HG03196 (cell line): ENCODE results near the gene ZBTB40.

Experiments used
- ATAC-seq: cut with Tn5 transposase; IDR thresholded peaks from one replicate; pipeline ENCODE4 v1.9.1; 2021; ENCODE audit not compliant: unreplicated experiment

The ZBTB40 gene

DNA sequence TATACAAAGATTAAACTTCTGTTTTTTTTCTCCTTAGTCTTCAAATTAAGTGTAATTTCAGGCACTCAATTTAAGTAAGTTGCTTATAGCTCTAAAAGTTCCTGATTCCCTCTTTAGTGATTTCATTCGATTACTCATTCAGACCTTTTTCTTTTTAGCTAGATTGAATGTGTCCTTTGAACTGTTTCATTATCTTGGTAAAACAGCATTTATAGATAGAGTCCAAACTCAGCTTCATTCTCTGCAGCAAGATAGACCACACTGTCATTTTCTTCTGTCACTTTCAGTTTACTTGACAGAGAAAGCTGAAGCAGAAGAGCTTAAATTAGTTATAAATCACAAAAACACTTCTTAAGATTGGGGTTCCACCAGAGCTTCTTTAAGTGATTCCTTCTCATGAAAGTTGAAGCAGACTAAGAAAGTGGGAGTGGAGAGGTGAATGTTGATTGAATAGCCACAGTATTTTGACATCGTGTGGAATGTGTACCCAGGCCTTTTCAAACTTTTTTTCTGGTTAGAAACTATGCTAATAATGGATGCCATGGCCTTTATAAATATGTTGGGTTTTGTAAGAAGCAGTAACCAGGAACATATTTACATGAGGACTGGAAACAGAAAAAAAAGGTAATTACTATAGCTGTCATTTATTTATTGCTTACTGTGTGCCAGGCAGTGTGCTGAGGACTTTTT lies 52.2 kb downstream of the ZBTB40 start:
- ATAC-seq: no peak

DNA sequence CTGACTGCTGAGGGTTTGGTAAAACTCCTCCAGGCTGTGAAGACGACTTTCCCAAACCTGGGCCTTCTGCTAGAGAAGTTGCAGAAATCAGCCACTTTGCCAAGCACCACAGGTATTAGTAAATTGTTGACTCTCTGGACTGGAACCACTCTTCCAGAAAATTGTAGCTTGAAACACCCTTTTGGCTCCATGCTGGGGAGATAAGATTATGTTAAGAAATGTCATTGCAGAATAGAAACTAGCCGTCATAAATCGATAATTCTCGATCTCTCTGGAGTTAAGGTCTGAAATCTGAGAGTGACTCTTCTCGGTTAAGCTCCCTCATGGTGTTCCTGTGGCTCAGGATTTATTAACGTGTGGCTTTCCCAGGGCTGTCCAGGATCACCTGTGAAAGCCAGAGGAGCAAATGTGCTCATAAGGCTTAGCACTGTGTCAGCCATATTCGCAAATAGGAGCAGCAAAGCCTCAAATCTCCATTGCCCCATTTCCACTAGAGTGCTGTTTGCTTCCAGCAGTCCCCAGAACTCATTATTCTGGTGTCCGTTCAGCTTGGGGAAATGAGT lies 54.6 kb downstream of the ZBTB40 start:
- ATAC-seq: no peak

DNA sequence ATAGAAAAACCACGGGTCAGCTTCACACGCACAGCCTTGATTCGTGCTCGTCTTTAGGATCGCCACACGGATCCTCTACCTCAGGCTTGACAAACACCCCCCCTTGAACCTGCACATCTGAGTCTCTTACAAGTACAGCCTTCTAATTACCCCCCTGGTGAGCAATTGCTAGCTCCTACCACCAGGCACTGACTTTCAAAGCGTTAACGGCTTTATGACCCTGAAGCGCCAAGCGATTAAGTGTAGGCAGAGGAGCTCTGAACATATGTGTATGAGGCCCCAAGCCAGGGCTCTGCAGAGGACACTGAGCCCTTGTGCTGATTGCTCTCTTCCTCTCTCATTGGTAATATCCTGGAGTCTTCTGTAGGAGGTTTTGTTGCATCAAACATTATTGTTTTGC lies 55.9 kb downstream of the ZBTB40 start:
- no peak for ATAC-seq

DNA sequence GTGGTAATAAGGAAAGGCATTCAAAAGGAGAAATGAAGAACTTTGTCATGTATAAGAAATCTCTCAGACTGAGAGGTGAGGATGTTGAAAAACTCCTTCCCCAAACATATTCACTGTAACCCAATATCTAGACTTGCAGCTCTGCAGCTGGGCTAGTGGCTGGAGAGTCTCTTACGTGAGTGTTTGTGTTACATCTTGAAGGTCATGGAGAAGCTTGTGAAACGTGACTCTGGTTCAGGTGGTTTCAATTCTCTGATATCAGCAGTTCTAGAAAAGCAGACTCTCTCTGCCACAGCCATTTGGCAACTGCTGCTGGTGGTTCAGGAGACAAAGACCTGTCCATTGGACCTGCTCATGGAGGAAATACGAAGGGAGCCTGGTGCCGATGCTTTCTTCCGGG lies 56.7 kb downstream of the ZBTB40 start:
- no peak for ATAC-seq

DNA sequence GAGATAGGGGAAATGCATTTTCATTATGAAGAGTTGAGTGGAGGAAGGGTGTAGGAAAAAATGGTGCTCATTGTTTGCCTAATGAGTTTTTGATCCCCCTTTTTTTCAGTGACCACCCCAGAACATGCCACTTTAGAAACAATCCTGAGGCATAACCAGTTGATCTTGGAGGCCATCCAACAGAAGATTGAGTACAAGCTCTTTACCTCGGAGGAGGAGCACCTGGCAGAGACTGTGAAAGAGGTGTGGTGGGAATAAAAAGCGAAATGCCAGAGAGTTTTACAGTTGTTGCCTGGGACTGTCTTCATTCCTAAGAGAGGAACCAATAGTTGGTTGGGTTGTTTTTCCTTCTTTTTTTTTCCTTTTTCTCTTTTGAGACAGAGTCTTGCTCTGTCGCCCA lies 57.3 kb downstream of the ZBTB40 start:
- no peak for ATAC-seq

DNA sequence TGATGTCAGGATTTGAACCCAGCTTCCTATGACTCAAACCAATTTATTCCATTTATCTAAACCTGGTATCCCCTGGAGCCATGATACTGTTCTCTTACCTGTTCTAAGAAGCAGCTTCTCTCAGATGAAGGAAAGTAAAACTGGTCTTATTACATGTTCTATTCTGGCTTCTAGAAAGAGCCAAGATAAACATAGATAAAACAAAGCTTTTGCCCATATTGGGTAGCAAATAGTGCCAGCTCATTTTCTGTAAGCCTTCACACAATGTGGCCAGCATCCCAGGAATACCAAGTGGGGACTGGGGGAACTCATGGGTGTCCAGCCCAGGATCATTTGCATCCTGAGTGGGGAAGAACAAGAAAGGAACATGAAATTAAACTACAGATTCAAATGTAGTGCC lies 58.2 kb downstream of the ZBTB40 start:
- no peak for ATAC-seq

DNA sequence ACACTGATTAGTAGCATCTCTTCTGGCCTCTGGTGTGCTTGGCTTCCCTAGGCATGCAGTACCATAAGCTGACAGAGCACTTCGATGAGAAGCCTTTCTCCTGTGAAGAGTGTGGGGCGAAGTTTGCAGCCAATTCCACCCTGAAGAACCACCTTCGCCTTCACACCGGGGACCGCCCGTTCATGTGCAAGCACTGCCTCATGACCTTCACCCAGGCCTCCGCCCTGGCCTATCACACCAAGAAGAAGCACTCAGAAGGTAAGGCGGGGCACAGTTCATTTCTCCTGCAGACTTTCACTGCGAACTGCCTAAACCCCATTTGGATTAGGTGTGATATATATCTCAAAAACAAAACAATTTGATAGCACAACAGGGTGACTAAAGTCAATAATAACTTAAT lies 61.2 kb downstream of the ZBTB40 start:
- no peak for ATAC-seq

DNA sequence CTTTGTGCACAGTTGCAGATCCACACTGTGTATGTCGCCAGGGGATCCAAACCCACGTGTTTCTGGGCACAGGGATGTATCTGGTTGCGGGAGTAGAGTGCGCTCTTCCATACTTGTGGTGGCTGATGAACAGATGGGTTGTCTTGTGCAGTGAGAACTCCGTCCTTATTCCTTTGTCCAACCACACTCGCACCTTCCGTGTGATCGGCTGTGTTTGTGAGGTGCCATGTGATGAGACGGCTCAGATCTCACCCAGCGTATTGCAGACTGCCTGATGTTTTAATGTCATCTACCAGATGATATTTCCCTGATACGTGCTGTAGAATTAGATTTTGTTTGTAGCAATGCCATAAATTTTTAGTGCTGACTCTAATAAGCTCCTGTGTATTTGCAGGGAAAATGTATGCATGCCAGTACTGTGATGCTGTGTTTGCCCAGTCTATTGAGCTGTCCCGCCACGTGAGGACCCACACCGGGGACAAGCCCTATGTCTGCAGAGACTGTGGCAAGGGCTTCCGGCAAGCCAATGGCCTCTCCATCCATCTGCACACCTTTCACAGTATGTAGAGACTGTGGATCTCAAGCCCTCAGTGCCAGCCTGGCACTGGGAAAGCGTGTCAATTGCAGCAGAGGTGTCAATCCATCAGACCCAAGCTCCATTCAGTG lies 65.4 kb downstream of the ZBTB40 start:
- ATAC-seq: no peak

DNA sequence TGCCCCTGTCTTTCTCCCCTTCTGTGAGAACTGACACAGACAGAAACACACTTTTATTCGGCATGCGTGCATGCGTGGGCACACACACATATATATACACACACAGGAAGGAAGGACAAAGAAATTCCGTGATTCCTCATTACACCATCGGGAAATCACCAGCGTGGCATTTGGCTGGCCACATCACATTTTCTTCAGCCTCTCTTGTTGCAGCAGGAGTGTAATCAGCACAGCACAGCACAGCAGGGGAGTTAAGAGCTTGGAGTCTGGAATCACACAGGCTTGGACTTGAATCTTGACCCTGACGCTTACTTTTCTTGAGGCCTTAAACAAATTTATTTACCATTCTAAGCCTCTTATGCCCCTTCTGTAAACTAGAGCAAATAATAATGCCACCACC lies 66.3 kb downstream of the ZBTB40 start:
- no peak for ATAC-seq

DNA sequence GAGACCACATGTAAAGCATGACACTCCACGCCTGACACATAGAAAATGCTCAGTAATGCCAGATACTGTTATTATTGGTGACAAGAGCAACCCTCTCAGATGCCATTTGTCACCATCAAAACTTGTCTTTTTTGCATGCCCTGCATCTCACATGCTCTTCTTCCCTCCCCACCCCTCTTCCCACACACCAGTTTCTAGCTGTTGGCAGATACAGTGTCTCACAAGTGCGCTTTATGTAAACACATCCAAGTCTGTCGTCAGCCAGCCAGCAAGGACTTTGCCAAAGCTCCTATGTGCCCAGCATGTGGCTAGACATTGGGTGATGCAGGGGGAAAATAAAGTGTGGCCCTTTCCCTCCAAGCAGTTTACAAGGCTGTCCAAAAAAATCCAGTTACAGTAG lies 66.7 kb downstream of the ZBTB40 start:
- no peak for ATAC-seq

DNA sequence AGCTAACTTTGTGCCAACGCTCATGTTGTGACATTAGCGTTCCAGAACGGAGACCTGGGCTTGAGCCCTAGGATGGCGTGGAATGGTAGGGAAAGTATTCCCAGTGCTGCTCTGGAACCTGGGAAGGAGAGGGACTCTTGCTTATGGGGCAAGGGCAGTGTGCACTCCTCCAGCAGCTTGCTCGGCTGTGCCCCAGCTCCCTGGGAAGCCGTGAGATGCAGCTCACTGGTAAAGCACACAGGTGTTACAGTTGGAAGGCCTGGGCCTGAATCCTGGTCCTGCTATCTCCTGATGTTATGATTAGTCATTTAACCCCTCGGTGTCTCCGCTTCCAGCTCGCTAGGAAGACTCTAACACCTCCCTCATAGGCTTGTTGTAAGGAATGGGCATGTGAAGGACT lies 69.2 kb downstream of the ZBTB40 start:
- no peak for ATAC-seq

DNA sequence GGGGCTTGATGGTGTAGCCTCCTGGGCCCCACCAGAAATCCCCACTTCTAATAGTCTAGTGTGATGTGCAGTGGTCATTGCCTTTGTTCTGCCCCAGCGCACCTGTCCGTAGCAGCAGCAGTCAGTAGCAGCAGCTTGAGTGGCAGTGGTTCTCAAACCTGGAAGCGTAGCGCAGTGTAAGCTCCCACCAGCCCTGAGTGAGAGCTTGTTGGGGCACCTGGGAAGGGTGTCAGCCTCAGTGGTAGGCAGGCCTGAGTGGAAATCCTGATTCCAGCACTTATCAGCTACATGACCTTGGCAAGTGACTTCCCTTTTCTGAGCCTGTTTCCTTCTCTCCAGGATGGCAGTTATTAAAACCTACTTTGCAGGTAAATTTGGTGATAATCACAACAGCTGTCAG lies 70.0 kb downstream of the ZBTB40 start:
- no peak for ATAC-seq

DNA sequence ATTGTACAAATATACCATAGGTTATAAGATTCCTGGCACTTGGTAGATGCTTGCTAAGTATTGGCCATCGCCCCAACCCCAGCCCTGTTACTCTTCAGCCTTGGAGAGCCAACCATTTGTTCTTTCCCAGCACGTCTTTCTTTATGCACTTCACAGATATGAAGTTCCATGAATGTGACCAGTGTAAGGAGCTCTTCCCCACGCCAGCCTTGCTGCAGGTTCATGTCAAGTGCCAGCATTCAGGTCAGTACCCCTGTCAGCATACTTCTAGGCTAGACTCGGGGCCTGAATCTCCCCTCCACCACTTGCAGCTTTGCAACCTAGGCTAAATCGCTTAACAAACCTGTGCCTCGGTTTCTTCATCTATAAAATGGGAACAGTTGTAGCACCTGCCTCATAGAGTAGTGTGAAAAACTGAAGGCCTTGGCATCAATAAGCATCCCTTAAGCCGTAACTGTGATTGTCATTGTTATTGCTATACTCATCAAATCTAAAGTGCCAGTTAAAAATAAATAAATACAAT lies 70.6 kb downstream of the ZBTB40 start:
- no peak for ATAC-seq

DNA sequence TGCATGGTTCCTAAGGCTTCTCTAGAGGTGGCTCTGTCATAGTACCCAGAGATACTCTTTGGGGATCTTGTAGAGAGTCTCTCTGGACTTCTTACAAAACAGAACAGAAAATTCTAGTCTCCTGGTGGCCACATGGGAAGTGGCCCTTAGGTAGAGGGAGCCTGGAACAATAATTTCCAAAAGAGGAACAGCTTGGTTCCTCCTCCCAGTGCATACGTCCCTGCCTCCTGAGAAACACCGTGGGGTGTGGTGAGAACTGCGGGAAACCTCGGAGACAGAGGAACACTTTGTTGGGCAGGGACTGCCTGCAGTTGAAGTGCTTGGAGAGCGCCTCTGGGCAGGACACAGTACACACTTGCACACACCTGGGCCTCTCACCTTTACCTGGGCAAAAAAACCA lies 72.8 kb downstream of the ZBTB40 start:
- no peak for ATAC-seq

DNA sequence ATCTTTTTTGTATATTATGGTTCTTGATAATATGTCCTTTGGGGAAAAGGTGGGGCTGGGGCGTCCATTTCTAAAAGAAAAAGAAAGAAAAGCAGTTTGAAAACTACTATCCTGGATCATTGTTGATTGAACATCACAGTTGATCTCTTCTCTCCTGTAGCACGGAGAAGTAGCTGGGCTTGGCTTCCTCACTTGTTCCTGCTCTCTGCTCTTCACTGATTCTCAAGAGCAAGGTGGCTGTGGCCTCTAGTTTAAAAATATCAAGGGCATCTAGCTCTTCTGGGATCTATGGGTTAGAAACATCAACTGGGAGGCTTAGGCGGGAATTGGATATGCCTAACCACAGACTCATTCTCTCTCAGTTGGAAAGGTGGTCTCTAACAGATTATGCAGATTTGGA lies 73.6 kb downstream of the ZBTB40 start:
- ATAC-seq: no peak

DNA sequence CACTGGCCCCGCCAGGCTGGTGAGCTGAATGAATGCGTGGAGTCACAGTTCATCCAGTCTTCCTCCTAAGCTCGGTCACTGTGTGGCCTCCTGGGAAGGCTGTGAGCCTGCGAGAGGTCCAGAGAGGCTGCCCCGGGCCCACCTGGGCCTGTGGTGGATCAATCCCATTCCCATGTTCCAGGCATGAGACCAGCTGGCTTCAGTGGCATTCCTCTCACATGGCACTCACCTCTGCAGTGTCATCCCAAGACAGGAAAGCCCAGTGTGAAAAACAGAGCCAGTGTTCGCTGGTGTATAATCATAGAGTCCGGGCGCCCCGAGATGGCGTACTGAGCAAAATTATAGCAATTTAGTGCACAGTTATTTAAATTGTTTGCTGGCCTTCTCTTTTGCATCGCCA lies 74.0 kb downstream of the ZBTB40 start:
- ATAC-seq: no peak

DNA sequence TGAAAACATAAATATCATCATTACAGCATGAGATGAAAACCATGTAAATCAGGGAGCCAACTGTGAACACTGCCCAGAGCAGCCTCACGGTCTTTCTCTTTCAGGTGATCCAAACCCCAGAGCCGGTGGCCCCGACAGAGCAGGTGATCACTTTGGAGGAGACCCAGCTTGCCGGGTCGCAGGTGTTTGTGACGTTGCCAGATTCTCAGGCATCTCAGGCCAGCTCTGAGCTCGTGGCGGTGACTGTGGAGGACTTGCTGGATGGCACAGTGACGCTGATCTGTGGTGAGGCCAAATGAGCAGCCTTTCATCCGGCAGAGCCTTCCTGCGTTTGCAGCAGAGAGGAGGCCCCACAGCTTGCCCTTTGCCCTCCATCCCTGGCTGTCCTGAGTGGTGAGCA lies 74.4 kb downstream of the ZBTB40 start:
- ATAC-seq: no peak

DNA sequence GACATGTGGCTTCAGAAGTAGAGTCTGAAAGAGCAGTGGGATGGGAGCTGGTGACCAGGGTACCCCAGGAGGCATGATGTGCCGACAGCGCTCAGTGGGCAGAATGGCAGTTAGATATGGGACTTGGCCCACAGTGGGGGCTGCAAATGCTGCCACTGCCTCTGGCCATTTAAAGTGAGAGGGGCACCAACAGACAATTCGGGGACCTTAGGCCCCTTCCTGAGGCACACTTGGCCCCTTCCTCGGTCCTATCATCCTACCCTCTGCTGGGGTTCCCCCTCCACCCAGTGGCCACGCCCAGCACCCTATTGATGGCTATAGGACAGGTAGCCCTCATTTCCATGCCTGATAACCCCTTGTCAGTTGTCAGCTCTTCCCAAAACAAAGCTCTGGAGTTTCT lies 75.0 kb downstream of the ZBTB40 start:
- no peak for ATAC-seq

DNA sequence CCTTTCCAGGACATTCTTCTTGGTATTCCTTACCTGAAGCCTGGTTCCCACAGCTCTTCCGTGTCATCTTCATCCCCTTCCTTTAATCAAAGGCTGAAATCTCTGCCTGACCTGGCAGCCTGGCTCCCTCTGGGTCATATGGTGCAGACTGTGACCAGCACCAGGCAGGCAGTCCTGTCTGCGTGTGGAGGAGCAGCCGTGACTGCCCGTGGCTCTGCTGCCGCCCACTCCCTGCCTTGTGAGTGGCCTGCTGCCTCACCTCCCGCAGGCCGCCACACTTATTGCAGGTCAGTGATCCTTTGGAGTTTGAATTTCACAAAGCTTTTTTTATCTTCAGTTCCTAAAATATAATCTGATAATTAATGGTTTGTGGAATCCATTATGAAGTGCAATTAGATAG lies 75.5 kb downstream of the ZBTB40 start:
- ATAC-seq: no peak

DNA sequence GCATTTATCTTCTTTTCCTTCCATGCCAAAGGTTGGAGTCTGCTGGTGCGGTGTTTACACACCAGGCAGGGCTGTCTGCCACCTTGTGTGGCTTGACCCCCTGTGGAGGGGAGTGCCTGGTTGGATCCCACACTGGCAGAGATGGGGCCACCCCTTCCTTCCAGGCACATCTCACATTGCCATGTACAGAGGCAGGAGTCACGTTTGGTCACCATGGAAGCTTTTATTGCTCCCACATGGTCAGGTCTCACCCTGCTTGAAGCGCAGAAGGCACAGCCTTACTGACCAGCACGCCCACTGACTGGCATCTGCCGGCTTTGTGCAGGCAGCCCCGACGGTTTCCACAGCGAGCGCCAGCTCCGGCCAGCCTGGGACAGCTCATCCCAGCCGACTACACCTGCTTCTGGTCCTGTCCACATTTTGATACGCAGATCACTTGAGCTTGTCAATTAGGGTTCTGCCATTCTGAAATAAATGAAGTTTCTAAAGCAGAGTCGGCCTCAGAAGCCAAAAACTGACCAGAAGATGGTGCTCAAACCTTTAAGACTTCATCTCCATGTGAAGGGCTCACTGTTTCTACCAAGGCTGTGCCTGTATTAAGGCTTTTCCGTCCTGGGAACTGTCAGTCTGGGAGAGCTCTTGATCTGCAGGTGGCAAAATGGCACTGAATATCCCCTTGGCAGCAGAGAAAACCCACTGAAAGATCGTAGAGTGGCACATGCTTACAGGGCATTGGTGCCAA lies 76.1 kb downstream of the ZBTB40 start:
- no peak for ATAC-seq

DNA sequence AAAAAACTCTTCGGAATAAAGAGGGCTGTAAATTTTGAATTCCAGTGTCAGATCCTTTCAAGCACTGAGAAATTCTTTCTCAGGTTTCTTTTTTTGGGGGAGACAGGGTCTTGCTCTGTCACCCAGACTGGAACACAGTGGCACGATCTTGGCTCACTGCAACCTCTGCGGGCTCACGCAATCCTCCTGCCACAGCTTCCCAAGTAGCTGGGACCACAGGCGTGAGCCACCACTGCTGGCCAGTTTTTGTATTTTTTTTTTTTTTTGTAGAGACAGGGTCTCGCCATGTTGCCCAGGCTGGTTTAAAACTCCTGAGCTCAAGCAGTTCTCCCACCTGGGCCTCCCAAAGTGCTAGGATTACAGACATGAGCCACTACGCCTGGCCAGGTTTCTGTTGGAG lies 76.8 kb downstream of the ZBTB40 start:
- no peak for ATAC-seq
